Activated CD4-positive, alpha-beta T cell treated with anti-CD3 and anti-CD28 coated beads for 24 hours (primary cell): ENCODE measurements around the gene CFAP45.
"Not testable (repeated sequence)": the region's sequence is repeated elsewhere in the genome, so short reads cannot be mapped to it uniquely, and the experiment has no call there.

Experiments
- DNase-seq, 2 donors: peaks; one replicate each; pipeline ENCODE4 v3.0.0-alpha.2; 2020; ENCODE audit warnings: low read depth in 2 of 2

The CFAP45 gene

DNA sequence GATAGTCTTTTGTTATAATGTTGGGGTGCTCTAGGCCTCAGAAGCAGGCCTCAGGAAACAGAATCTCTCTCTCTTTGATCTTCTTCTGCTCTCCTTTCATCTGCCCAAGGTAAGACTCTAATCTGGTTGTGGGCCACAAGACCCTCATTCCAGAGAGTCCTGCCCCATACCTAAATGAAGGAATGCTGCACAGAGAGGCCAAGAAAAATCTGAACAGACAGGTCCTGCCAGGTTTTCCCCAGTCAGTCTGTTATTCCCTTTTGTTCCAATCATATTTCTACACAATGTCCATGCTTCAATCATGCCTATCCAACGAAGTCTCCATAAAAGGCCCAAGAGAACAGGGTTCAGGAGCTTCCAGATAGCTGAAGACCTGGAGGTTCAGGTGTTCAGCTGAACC lies 7.0 kb upstream of the CFAP45 start:
- DNase-seq, result no peak

DNA sequence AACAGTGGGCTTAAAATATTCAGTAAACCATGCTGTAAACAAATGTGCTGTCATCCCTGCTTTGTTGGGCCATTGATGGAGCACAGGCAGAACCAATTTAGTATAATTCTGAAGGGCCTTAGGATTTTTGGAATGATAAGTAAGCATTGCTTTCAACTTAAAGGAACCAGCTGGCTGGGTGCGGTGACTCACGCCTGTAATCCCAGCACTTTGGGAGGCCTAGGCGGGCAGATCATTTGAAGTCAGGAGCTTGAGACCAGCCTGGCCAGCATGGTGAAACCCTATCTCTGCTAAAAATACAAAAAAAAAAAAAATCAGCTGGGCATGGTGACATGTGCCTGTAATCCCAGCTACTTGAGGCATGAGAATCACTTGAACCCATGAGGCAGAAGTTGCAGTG lies 4.1 kb upstream of the CFAP45 start:
- not testable (repeated sequence) for DNase-seq

DNA sequence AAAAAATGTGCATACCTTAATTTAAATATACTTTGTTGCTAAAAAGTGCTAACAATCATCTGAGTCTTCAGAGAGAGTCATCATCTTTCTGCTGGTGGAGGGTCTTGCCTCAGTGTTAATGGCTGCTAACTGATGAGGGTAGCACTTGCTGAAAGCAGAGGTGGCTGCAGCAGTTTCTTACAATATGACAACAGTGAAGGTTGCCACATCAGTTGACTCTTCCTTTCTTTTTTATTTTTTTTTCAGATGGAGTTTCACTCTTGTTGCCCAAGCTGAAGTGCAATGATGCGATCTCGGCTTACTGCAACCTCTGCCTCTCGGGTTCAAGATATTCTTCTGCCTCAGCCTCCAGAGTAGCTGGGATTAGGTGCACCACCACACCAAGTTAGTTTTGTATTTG lies 2.6 kb upstream of the CFAP45 start:
- no peak for DNase-seq

DNA sequence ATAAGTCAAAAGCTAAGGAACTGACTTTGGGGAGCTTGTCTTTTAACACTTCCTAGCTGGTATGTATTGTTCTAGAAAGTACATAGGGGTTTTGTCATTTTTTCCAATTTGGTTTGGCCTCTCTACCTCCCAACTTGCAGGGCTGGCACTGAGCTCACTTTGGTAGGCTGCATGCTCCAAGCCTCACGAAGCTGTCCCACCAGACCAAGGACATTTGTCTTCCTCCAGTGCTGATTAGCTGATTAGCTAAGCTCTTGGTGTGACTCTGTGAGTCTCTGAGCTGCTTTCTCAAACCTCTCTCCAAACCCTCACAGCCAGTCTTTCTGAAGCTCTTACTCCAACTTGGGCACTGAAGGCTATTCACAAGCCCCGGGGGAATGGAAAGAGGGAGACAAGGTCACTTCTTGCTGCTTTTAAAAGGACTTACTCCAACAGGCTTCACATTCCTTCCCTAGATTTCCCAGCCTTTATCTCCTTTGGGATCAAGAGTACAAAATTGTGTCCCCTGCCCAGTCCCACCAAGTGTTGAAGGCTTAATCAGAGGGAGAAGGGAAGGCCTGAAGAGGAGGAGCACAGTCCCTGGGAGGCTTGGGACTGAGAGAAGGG lies 893 bp upstream of the CFAP45 start:
- no peak for DNase-seq

DNA sequence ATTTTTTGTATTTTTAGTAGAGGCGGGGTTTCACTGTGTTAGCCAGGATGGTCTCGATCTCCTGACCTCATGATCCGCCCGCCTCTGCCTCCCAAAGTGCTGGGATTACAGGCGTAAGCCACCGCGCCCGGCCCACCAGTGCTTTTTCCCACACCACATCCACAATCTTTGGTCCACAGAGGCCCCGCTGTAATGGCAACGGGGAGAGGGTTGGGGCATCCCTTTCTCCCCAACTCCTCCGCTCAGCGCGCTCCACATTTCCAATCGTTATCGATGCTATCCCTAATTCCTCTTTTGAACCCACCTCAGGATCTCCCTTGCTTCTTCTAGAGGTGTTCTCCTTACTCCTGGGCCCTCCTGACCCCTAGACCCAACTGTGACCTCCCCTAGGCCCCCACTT lies 331 bp downstream of the CFAP45 start:
- DNase-seq, result not testable (repeated sequence)

DNA sequence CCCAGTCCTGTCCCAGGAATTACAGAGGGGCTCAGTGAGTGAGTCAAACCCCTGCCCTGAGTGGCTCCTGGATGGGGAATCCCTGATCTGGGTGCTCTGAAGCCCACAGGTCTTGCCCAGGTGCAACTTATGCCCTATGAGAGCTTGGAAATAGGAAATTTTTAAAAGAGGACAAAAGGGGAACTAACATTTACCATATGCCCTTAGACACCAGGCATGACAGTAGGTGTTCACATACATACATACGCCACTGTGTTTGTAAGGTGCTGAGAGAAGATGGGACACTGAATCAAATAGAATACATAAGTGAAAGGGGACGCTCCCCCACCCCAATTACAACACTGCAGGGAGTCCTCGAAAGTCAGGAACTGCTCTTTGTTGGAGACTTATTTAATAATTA lies 1.4 kb downstream of the CFAP45 start:
- DNase-seq, result no peak

DNA sequence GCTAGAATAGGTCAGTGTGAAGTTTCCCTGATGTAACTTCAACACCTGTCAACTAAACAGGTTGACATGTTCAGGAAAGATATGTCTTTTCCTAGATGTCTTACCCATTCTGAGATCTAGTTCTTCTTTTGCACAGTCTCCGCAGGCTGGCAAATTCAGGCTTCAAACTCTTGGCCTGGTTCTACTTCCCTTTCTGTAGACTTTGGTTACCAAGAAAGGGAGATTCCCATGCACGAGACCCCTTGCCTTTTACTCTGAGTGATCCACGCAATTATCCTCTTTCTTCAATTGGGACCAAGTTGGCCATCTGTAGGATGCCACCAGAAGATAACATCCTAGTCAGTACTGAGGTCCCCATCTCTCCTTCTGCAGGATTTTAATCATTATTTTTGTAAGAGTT lies 2.0 kb downstream of the CFAP45 start:
- DNase-seq, result no peak

DNA sequence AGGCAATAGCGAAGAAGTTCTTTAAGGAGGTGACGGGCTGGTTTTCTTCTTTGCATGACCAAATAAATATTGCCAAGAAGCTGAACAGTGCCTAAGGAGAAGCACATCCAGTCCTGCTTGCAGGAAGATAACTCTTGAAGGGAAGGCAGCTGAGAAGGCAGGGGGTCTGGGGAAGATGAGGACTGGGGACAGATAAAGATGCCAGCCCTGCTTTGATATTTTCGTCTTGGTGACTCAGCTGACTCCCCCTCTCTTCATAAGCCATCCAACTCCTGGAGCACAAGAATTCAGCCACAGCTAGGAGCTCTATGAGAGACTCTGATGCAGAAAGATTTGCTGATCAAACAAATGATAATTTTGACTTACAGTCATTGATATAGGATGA lies 3.4 kb downstream of the CFAP45 start:
- DNase-seq, result no peak

DNA sequence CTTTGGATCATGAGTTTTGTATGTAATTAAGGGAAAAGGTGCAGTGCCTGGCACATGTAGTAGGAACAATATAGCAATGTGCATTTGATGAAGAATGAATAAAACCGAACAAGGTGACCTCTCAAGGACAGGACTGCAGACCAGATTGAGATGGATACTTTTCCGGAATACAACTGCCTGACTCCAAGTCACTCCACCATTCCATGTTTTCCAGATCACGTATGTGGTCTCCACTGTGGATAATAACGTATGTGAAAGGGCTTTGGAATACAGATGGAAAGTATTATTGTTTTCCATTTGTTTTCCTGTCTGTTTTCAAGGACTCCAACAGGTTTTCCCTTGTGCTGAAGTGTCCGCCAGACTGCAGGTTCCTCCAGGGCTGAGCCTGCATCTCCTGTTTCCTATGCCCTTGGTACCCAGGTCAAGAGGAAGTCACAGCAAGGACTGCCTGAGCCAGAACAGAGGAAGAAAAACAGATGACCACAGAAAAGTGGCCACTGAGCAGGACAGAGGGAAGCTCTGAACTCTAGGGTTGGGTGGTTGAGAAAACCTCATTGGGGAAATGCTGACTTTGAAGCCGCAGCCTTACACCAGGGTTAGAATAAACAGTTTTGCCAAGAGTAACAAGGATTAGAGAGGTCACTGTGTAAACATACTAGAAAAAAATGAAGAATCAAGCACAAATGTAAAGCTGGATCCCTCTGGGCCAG lies 4.0 kb downstream of the CFAP45 start:
- no peak for DNase-seq

DNA sequence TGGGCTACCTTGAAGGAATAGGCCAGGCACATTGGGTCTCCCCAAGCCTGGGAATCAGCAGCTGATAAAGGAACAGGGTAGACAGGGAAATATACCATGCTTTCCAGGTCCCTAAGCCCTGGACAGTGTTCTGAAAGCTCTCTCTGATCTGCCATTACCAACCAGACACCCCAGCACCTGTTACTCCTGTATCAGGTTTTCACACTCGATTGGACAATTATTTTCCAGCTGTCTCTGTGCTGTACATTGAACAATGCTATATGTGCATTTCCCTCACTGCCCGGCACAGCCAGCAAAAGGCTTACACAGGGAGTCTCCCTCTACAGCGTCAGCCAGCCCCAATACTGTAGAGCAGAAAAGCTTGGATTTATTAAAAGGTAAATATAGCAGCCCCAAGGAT lies 4.7 kb downstream of the CFAP45 start:
- no peak for DNase-seq

DNA sequence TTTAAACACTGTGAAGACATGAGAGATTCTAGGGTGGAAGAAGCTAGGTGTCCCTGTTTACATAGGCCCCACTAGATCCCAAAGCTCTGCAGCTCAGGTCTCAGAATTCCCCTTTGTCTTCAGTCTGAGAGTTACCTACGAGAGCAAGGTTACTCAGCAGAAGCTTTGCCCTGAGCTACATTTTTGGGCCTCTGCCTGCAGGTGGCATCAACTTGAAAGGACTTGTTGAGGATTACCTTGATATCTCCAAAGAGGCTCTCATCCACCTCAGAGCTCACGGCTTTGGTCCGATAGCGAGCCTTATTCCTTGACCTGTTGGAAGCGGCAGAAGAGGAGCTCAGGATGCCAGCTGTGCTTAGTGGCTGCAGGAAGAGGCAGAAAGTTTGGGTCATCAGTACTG lies 7.0 kb downstream of the CFAP45 start:
- DNase-seq, result no peak

DNA sequence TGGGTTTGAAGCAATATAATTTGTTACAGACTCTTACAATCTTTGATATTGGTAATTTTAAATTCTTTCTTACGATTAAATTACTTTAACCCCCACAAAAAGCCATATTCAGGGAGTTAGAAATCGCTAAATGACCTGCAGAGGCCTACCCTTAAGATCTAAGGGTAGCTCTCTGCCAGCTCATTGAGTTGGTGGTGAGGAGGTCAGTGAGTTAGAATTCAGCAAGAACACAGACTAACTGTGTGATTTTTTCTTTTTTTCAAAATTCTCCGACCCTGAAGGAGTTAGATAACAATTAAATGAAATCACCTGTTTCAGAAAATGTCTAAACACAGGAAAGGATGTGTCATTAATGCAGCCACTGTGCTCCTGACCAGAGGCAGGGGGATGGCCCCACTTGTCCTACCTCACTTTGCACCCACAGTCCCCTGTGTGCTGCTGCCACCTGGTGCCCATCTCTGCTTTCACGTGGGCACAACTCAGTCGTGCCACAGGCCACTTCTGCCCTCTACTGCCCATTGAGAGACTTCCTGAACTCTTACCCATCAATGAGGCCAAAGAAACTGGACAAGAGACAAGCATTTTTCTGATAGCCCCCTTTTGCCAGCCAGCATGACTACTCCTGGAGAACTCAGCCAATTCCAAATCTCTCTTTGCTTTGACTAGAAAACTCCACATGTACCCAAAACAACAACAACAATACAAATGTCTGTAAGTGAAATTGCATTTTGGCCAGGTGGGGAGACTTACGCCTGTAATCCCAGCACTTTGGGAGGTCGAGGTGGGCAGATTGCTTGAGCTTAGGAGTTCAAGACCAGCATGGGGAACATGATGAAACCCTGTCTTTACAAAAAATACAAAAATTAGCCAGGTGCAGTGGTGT lies 8.4 kb downstream of the CFAP45 start:
- peak; percentile 40 to 64 for DNase-seq

DNA sequence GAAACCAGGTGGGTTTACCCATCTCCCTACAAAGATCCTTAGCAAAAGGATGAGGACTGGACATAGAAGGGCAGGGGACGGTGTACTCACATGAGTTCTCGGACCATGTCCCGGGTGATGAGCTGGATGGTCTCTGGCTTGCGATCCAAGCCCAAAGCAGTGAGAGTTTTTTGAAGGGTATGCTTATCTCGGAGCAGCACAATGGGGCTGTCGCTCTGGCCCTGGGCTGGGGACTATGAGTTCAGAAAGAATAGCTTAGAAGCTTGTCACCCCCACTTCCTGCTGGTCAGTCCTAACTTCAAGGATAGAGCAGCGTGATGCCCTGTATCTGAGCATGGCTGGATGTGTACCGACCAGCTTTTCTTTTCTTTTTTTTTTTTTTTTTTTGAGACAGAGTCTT lies 9.6 kb downstream of the CFAP45 start:
- DNase-seq, result no peak

DNA sequence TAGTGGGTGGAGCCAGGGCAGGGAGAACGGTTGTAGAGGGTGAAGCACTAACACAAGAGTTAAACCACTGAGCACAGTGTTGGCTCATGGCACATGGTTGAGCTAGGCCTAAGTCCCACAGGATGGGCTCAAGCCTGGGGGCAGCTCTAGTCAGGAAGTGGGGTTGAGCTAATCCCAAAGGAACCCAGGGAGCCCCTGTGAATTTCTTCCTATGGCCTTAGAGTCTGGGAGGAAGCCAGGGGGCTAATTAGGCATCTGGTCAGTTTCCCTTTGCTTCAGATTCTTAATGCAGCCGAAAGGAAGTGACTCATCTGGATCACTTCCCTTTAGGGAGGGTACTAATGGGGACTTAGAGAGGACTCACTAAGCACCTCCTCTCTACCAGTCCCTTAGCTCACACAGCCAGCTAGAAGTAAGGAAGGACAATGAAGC lies 10.1 kb downstream of the CFAP45 start:
- DNase-seq, result no peak

DNA sequence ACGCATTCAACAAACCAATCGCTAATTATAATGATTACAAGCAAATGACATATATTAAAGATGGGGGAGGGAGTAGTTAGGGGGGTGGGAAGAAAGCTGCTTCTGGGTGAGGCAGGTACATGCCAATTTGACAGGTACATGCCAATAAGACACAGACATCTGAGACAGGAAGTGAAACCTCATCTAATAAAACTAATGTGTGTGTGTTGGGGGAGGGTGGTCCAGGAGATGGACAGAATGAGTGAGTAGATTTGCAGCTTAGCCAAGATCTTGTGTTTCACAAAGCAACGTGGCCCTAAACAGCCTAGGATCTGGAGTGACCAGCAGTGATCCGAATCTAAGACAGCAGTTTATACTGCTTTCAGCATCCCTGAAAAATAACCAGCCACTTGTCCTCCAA lies 10.8 kb downstream of the CFAP45 start:
- no peak for DNase-seq

DNA sequence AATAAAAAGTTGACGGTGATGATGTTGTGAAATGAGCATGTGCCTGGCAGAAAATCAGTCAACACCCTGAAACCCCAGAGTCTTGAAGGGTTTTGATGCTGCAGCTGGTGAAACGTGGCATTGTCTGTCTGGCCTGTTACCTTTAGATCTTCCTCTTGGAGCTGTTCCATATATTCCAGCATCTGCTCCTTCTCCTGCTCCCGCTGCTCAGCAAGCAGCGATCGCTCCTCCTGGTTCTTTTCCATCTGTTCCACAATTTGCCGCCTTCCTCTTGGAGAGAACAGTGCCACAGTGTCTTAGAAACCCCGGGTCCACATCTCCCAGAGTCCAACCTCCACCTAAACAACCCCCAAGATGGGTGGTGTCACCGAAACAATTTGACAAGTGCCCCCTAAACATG lies 15.7 kb downstream of the CFAP45 start:
- no peak for DNase-seq

DNA sequence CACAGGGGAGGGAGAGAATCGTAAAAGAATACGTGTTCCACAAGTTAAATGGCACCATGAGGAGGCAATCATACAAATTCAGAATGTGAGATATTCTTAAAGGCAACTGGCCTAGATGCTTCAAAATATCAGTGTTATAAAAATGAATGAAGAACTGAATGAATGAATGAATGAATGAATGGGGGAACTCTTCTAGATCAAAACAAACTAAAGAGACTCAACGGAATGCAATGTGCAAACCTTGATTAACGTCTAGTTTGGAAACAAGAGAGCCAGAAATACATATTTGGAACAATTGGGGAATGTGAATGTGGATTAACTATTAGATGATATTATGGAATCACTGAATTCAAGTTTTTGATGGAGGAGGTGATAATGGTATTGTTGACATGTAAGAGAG lies 16.8 kb downstream of the CFAP45 start:
- no peak for DNase-seq

DNA sequence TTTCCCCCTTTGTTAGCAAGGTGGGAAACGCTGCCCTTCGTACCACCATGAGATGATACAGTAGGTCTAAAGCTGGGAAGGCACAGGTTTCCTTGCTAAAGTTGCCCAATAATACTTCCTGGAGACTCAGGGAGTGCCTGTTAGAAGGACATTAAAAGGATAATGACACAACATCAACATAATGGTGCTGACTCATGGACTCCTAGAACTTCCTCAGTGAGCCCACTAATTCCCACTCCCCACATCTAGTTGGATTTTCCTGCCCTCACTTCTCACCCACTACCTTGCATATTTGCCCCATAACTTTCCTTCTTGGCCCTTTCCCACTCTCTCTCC lies 17.5 kb downstream of the CFAP45 start:
- DNase-seq, result no peak

DNA sequence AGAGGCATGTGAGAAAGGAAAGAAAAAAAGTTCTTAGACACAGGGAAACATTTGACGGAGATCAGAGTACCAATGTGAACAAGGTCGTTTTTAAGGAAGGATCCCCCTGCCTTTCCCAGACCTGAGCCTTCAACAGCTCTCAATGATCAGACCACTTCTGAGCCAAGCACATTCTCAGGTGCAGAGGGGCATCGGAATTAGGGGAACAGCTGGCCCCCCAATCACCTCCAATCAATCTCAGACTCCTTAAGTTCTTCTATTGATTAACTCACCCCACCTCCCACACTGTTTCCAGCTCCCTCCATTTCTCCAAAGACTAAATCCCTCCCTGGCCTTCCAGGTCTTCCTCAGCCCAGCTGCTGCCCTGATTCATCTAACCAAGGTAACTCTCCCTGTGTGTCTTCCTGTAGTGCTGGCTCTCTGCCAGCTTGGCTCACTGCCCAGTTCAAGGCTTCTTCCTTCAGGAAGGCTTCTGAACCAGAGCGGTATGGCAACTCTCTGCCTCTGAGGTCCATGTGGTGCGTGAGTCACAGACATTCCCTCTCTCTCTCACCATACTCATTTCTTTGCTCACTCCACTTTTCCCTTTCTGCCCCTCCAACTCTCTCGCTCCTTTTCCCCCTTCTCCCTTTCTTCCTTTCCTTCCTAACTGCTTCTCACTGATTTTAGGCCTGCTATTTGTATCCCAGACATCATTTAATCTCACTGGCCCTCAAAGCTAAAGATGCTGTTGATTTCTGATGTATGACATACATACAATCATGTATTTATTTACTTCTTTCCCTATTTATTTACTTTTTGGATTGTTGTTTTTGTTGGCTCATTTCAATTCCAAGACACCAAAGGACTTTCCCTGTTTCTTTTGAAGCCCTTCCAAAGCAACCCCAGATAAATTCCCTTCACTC lies 18.1 kb downstream of the CFAP45 start:
- DNase-seq, result peak in 1 of 2 donors; percentile 6

DNA sequence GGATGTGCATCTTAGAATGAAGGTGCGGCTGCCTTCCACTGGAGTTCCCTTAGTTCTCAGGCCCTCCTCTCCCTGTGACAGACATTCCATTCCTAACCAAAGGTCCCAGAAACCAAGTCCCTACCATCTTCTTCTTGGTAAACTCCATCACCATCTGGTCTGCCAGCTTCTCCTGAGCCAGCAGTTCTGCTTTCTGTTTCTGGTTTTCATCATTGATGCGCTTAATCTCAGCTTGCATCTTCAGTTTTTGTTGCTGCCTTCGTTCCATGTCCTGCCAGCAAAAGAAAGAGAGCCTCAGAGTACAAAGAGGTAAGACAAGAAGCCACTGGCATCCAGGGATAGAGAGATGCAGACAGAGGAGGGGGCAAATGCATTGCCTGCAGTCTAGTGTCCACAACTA lies 19.5 kb downstream of the CFAP45 start:
- no peak for DNase-seq

DNA sequence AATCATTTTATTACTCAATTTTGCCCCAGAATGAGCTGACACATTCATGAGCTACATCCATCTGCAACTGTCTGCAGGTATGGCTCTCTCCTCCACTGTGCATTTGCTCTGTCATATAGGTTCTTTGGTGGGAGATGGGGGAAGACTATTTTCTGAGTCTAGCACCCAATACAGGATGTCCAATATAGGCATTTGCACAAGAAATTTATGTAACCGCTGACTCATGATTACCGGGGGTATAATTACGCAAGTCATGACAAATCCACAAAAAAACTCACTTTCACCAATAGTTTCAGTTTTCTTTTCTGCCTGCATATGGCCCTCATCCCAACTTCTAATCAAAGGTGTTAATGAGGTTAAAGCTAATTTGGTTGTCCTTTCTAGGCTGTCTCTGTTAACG lies 20.0 kb downstream of the CFAP45 start:
- DNase-seq, result no peak

DNA sequence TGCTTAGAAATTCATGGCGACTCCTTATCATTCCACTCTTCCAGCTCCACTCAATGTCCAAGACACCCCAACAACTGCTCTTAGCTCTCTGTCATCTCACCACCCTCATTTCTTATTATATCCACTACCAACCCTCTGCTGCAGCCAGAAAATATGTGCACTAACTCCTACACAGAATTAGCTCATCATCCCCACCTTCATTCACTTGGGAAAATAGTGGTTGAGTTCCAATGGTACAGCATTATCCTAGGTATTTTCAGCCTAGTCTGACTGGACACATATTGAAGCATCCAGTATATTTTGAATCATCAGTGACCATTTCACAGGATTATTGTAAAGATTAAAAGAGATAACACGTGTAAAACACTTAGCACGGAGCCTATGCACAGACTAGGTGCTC lies 20.8 kb downstream of the CFAP45 start:
- DNase-seq, result no peak
